ENCODE results near the gene TMEM201. TPM values are rescaled to one million over a fixed set of nuclear protein-coding genes. Genes with fewer than 3 reads are reported as not detected.
"Not testable (repeated sequence)": the region's sequence is repeated elsewhere in the genome, so short reads cannot be mapped to it uniquely, and the experiment has no call there.

Gene TMEM201, protein sequence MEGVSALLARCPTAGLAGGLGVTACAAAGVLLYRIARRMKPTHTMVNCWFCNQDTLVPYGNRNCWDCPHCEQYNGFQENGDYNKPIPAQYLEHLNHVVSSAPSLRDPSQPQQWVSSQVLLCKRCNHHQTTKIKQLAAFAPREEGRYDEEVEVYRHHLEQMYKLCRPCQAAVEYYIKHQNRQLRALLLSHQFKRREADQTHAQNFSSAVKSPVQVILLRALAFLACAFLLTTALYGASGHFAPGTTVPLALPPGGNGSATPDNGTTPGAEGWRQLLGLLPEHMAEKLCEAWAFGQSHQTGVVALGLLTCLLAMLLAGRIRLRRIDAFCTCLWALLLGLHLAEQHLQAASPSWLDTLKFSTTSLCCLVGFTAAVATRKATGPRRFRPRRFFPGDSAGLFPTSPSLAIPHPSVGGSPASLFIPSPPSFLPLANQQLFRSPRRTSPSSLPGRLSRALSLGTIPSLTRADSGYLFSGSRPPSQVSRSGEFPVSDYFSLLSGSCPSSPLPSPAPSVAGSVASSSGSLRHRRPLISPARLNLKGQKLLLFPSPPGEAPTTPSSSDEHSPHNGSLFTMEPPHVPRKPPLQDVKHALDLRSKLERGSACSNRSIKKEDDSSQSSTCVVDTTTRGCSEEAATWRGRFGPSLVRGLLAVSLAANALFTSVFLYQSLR
- 4.7 TPM for total RNA-seq

DNA sequence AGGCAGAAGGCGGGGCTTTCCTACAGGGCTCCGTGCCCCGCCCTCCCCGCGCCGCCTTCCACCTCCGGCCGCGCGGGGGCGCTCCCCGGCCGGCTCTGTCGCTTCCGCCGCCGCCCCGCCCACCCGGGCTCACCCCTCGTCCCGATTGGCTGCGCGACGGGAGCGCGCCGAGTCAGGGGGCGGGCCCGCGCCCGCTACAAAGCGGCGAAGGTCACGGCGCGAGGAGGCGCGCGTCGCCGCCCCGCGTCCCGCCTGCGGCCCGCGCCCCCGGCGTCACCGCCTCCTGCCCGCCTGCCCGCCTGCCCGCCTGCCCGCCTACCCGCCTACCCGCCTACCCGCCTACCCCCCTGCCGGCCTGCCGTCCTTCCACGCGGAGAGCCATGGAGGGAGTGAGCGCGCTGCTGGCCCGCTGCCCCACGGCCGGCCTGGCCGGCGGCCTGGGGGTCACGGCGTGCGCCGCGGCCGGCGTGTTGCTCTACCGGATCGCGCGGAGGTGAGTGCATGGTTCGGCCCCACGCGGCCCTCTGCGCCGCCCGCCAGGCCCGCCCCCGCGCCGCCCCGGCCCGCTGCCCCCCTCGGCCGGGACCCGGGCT is at the start of gene TMEM201:
TMEM201 (plus strand) TSS at position 361 of the 593 bp plus-strand sequence; CDS start at position 381, 20 bp downstream.
- DNase-seq = peak; percentile 89

DNA sequence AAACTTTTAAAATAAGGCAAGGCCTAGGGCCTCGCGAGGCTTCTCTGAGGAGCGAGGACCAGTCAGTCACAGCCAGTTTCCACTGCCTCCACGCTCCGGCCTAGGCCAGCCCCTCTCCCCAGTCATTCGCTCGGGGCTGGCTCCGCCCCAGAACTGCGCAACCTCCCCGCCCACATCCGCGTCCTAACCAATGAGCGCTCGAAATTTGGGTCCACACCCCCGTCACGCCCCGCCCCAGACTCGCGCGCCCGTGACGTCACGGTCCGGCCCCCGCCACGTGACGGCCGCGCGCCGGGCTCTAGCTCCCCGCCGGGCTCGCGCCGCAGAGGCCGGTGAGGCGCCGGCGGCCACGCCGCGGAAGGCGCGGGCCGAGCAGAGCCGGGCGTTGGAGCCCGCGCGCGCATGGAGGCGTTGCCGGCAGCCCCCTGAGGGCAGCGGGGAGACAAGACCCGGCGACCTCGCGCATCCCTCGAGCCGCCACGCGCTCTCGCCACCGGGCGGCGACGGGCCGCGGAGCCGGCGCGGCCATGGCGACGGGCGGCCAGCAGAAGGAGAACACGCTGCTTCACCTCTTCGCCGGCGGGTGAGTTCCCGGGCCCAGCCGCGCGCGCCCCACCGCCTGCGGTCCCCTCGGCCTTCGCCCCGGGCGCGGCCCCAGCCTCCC is 49.4 kb upstream of the TMEM201 start, which contains the start of gene SLC25A33:
SLC25A33 (plus strand) TSS at position 301 of the 664 bp plus-strand sequence; CDS start at position 528, 227 bp downstream.
- peak; percentile 97 for DNase-seq

DNA sequence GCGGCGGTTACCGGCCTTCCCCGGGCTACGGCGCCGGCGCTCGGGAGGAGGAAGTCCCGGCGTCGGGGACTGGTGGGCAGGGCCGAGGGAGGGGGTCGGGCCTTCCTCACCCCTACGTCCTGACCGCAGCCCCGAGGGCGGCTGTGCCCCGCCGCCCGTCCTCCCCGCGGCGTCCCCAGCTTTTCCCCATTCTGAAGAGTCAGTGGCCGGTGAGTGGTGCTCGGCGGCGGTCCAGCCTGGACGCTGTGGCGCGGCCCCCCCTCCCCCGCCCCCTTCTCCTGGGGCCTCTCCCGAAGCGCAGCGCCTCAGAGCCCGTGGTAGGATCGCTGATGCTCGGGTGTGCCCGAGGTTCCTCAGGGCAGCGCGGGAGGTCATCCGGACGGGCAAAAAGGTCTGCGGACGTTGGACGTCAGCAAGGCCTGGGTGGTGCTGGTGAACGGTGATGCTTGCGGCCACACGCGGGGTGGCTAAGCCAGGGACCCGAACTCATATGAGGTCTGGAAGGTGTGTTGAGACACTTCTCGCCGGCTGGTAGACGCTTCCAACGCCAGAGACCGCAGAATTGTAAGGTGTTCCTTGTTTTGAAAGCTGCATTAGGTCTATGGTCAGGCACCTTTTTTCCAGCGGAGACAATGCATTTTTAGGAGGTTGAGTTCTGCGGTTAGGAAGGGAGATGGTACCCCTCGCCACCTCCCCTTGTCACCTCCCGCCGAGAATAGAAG is 48.7 kb upstream of the TMEM201 start:
- DNase-seq = no peak

DNA sequence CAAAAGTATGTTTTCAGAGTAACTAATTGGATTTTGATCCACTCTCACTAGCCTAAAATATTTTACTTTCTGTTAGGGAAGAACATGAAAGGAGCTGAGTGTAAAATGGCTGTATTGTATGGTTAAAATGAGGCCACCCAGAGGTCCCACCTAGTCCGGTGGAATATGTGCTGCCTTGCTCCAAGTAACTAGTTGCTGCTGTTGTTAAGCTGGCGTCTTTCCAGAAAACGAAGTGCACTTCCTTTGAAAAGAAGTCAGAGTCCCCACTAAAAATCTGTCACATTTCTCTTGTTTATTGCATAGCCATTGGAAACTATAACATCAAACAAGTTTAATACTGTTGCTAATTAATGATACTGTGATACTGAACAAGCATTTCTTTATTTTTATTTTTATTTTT is 46.3 kb upstream of the TMEM201 start:
- no peak for DNase-seq

DNA sequence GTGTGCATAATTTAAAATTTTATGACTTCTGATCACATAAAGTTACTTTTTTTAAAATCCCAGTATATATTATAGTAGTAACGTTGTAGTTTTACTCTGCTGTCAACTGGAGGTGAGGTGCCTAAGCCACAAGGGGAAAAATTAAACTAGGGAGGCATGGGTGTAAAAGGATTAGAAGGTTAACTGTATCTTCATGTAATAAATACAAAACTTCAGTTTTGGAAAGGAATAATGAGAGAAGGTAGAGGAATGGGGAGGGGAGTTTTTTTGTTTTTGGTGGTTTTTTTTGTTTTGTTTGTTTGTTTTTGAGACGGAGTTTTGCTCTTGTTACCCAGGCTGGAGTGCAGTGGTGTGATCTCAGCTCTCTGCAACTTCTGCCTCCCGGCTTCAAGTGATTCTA is 43.8 kb upstream of the TMEM201 start:
- DNase-seq = no peak

DNA sequence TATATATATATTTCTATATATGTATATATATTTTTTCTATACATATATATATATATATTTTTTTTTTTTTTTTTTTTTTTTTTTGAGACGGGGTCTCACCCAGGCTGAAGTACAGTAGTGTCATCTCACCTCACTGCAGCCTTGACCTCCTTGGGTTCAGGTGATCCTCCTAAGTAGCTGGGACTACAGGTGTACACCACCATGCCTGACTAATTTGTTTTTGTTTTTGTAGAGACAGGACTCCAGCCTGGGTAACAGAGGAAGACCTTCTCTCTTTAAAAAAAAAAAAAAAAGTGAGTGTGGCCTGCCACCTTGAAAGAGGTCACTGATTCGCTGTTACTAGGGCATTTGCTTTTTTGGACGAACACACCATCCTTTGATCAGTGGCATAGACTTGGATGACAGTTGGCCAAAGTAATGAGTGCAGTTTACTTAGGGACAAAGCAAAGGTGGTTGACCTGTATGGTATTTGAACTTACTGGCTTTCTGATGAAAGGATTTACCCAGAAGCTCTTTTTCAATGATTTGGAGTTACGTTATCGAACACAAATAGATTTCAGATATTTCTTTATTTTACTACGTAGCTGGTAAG is 38.7 kb upstream of the TMEM201 start:
- no peak for DNase-seq

DNA sequence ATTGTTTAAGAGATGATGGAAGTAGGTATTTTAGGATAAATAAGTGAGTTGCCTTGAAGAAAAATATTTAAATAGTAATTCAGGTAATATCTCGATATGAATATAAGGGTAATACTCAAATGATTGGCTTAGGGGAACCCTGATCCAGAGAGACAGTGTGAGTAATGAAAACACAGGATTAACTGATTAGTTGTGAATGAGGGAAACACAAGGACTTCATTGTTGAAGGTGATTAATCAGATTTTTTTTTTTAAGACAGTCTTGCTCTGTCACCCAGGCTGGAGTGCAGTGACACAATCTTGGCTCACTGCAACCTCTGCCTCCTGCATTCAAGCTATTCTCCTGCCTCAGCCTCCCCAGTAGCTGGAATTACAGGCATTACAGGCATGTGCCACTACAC is 36.7 kb upstream of the TMEM201 start:
- DNase-seq = no peak

DNA sequence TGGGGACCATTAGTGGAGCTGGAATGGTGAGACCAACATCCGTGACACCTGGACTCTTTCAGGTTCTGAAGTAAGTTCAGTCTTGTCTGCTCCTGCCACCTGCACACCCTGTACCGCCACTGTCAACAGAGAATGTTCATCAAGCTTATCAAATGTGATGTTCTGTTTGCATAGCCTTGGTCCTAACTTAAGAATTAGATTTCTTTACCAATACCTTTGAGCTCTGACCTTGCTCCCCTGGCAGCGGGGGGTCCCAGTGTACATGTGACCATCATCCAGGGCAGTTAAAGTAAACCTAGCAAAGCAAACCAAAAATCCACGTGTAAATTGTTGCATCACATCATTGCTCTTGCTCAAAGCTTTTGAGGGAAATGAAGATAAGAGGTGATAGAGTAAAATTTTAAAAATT is 35.0 kb upstream of the TMEM201 start:
- DNase-seq = no peak

DNA sequence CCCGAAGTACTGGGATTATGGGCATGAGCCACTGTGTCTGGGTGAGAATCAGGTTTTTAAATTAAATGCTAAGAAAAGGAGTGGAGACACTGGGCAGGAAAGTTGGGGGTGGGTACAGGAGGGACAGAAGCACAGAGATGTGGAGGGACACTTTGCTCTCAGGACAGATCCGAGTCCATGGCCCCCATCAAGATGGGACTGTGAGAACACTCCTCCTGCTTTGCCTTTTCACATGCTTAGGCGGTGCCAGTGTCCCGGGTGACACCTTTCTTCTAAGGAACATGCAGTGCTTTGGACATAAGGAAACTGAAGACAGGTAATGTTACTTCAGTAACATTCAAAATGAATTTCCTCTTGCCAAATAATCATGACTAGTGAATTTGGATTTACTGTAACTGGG is 32.8 kb upstream of the TMEM201 start:
- DNase-seq = no peak

DNA sequence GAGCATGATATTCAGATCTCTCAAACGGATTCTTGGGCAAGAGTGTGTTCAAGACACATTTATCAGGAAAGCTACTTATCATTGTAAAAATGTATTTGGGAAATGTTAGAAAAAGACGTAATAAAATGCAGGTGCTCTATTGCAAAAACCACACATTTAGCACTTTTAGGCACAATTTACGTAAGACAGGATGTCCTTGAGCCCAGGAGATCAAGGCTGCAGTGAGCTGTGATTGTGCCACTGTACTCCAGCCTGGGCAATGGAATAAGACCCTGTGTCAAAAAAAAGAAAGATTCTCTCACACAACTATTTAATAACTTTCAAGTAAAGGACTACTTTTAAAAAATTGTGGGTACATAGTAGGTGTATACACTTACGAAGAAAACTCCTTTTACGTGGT is 31.1 kb upstream of the TMEM201 start:
- no peak for DNase-seq

DNA sequence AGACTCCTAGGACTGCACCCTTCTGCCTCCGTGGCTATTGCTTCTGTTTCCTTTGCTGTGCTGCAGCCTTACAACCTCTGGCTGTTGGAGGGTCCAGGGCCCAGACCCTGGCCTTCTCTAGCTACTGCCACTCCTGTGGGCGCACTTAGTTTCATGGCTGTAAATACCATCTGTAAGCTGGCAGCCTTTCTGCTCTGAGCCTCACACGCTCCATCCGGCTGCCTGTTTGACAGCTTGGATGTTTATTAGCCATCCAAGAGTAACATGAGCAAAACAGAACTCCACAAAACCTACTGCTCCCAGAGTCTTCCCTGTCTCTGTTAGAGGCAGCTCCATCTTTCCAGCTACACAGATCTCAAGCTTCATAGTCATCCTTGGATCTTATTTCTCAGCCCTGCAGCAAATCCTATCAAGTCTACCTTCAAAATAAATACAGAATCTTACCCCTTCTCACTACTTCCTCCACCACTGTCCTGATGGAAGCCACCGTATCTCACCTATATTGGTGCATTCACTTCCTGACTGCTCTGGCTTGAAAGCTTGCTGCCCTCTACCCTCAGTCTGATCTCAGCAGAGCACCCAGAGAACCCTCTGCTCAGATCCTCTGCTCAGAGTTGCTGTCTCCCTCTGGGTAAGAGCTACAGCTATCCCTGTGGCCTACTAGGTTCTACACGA is 30.3 kb upstream of the TMEM201 start:
- DNase-seq = no peak

DNA sequence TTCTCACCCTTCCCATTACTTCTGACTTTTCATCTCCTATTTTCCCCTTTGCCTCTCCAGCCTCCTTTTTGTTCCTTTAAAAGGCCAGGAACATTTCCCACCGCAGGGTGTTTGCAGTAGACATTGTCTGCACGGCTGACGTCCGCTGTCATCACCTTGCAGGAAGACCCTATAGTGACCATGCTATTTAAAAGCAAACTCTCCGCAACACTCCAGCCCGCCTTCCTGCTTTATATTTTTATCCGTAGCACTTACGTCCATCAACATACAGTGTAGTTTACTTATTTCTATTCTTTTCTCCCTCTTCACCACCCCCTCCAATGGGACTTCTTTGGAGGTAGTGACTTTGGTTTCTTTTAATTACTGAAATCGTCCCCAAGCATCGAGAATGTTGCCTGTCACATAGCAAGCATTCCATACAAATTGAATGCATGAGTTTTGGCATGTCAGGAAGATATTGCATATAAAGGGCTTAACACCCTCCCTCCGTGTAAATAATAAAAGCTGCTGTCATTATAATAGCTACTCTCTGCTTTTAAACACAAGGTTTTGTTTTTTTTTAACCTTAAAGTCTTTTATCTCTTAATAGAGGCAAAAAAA is 29.7 kb upstream of the TMEM201 start:
- no peak for DNase-seq

DNA sequence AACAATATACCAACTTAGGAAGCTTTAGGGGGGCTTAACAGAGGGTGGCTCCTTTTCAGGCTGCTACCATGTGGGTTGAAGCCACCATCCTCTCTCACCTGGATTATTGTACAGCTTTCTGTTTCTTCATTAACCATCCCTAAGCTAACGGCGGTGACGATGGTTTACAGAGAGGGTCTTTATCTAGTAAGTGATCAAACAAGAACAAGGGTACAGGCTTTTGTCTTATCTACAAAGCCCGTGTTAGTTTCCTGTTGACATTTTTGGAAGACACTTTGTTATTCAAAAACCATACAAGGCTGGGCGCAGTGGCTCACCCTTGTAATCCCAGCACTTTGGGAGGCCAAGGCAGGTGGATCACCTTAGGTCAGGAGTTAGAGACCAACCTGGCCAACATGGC is 29.0 kb upstream of the TMEM201 start:
- no peak for DNase-seq

DNA sequence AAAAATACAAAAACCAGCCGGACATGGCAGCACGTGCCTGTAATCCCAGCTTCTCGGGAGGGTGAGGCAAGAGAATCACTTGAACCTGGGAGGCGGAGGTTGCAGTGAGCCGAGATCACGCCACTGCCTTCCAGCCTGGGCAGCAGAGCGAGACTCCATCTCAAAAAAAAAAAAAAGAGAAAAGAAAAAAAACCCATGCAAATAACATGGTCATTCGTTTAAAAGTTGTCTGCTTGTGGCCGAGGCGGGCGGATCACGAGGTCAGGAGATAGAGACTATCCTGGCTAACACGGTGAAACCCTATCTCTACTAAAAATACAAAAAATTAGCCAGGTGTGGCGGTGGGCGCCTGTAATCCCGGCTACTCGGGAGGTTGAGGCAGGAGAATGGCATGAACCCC is 28.6 kb upstream of the TMEM201 start:
- DNase-seq = not testable (repeated sequence)

DNA sequence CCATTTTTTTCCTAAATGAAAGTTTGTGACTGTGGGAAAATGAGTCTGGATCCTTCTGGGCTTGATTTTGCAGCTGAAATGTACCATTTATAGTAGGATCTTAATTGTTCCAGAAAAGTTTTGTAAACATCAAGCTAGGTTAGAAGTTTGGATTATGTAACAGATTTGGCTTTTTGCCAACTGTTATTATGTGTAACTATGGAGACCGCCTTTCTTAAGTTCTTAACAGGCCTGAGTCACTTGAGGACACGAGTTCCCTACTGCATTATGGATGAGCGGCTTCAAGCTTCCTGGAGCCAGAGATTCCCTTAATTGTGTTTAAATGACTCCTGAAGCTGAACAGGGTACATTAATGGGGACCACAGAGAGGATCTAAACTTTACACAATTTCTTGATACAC is 27.3 kb upstream of the TMEM201 start:
- DNase-seq = no peak

DNA sequence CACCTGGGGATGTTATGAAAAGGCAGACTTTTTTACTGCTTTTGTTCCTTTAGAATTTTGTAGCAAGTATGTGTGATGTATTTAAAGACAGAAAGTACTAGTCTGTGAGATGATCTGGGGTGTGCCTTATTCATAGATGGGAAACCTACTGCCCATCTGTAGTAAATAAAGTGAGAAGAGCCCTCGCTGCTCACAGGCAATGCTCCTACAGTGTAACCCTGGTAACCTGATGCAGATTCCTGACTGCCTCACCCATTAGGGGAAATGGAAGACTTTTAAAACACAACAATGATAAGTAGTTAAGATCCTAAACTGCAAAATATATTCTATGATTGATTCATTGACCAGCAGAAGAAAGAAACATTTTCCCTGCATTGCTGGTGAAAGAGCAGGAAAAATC is 19.4 kb upstream of the TMEM201 start:
- no peak for DNase-seq

DNA sequence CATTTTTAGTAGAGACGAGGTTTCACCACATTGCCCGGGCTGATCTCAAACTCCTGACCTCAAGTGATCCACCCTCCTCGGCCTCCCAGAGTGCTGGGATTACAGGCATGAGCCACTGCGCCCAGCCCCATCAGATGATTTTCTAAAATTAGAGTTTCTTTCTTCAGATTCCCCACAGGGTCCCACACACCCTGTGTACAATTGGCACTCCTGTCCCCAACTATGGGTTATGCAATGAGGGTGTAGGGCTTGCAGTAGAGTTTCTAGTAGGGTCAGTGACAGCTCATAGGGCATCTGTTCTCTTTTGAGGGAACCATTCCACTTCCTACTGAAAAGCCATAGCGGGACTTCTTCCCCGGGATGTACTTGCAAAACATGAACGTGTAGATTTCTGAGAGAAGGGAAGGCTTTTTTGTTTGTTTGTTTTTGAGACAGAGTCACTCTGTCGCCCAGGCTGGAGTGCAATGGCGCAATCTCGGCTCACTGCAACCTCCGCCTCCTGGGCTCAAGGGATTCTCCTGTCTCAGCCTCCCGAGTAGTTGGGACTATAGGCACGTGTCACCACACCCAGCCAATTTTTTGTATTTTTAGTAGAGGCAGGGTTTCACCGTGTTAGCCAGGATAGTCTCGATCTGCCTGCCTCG is 17.7 kb upstream of the TMEM201 start:
- DNase-seq = not testable (repeated sequence)

DNA sequence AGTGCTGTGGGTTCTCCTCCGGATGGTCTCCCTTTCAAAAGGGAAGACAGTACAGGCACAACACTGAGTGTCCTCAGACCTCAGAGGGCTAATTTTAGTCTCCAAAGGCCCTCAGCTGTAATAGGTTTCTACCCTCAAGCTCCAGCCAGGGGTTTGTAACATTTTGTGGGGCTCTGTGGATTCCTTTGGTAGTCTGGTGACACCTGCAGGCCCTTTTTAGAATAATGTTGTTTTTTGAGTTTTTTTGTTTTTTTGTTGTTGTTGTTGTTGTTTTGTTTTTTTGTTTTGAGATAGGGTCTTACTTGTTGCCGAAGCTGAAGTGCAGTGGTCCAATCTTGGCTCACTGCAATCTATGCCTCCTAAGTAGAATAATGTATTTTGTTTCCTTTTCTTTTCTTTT is 15.0 kb upstream of the TMEM201 start:
- DNase-seq = no peak

DNA sequence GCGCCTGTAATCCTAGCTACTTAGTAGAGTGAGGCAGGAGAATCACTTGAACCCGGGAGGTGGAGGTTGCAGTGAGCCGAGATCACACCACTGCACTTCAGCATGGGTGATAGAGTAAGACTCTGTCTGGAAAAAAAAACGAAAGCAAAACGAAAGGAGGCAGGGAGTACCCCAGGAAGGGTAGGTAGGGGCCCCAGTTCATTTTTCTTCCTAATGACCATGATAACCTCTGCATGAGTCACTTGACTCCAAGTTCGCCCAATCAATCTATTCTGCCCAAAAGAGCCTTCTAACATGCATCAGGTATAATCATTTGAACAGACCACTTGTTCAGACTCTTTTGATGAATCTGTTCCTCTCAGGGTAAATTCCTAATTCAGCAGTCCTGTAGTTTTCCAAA is 13.2 kb upstream of the TMEM201 start:
- no peak for DNase-seq

DNA sequence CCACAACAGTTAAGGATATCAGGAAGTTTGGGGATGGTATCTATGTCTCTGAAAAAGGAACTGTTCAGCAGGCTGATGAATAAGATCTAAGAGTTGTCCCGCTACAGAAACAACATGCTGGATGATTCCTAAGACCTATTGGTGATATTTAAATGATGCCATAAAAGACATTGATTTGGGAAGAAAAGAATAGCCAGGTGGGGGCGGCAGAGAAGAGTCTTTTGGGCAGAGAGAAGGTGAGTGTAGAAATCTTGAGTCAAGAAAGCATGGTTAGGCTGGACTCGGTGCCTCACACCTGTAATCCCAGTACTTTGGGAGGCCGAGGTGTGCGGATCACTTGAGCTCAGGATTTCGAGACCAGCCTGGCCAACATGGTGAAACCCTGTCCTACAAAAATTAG is 11.8 kb upstream of the TMEM201 start:
- no peak for DNase-seq
